Neural cell (in vitro differentiated cells): Measurements from ENCODE around the gene AGPAT4. TPM values are rescaled to one million over a fixed set of nuclear protein-coding genes. Genes with fewer than 3 reads are reported as not detected.

Source experiments
- H2AFZ ChIP-seq: fragments of 200-600, 300-800 bp; sonication (generic), shearing (Covaris generic); 2 replicates; pipeline ENCODE4 v1.6.0; 2014; ENCODE audit warnings: low read depth, mild to moderate bottlenecking, antibody characterized with exemption, low read length, moderate library complexity
- H3F3A ChIP-seq: fragments of 200-600 bp; shearing (Covaris generic); 2 replicates; pipeline ENCODE4 v1.6.1; 2016; ENCODE audit warnings: mild to moderate bottlenecking, moderate library complexity, mixed read lengths, antibody characterized with exemption, low read length; ENCODE audit not compliant: insufficient read depth, poor library complexity, severe bottlenecking
- H3K27ac ChIP-seq: fragments of 200-600, 300-800 bp; sonication (generic), shearing (Covaris generic); 2 replicates; pipeline ENCODE4 v1.5.1; 2014; ENCODE audit warnings: mild to moderate bottlenecking, low read length, moderate library complexity
- H3K27me3 ChIP-seq: fragments of 300-800, 200-600 bp; sonication (generic), shearing (Covaris generic); 2 replicates; pipeline ENCODE4 v1.6.0; 2014; ENCODE audit warnings: mild to moderate bottlenecking, low read depth, low read length, moderate library complexity; ENCODE audit not compliant: insufficient read depth
- H3K36me3 ChIP-seq: fragments of 300-800, 200-600 bp; sonication (generic), shearing (Covaris generic); 2 replicates; pipeline ENCODE4 v1.5.1; 2014; ENCODE audit warnings: mild to moderate bottlenecking, antibody characterized with exemption, low read length, moderate library complexity; ENCODE audit not compliant: insufficient read depth
- H3K4me2 ChIP-seq: fragments of 300-800, 200-600 bp; sonication (generic), shearing (Covaris generic); 2 replicates; pipeline ENCODE4 v1.6.0; 2014; ENCODE audit warnings: mild to moderate bottlenecking, low read length
- H3K4me3 ChIP-seq: fragments of 300-800, 200-600 bp; sonication (generic), shearing (Covaris generic); 2 replicates; pipeline ENCODE4 v1.5.1; 2014; ENCODE audit warnings: mild to moderate bottlenecking, low read length, moderate library complexity
- H3K79me2 ChIP-seq: fragments of 200-600 bp; shearing (Covaris generic); replicated peaks from 2 replicates; pipeline ENCODE4 v1.6.0; 2014; ENCODE audit warnings: mild to moderate bottlenecking, low read length, moderate library complexity; ENCODE audit not compliant: insufficient read depth
- H3K9ac ChIP-seq: fragments of 300-800, 200-600 bp; sonication (generic), shearing (Covaris generic); 2 replicates; pipeline ENCODE4 v1.6.1; 2016; ENCODE audit warnings: mild to moderate bottlenecking, low read length, mixed read lengths
- H3K9me2 ChIP-seq: fragments of 200-600 bp; shearing (Covaris generic); 2 replicates; pipeline ENCODE4 v1.6.1; 2016; ENCODE audit warnings: mild to moderate bottlenecking, low read length, mixed read lengths; ENCODE audit not compliant: insufficient read depth
- H3K9me3 ChIP-seq: fragments of 200-600, 300-800 bp; sonication (generic), shearing (Covaris generic); 2 replicates; pipeline ENCODE4 v1.6.1; 2016; ENCODE audit warnings: mild to moderate bottlenecking, mixed run types, low read length, moderate library complexity, mixed read lengths
- H4K20me1 ChIP-seq: fragments of 200-600 bp; shearing (Covaris generic); 2 replicates; pipeline ENCODE4 v1.6.1; 2016; ENCODE audit warnings: mild to moderate bottlenecking, mixed run types; ENCODE audit not compliant: insufficient read depth
- EP300 ChIP-seq: fragments of 450-650 bp; conservative IDR thresholded peaks from 2 replicates; pipeline ENCODE4 v1.6.1; 2014; ENCODE audit warnings: antibody characterized with exemption, mild to moderate bottlenecking, moderate library complexity; ENCODE audit not compliant: poor library complexity, severe bottlenecking
- EZH2 ChIP-seq: fragments of 200-600, 300-800 bp; shearing (Covaris generic), sonication (generic); IDR thresholded peaks from 2 replicates; pipeline ENCODE4 v1.6.1; 2014; ENCODE audit warnings: antibody characterized with exemption, low read length, borderline replicate concordance, mild to moderate bottlenecking; ENCODE audit not compliant: insufficient read depth, poor library complexity, severe bottlenecking
- MXI1 ChIP-seq: fragments of 450-650 bp; conservative IDR thresholded peaks from 2 replicates; pipeline ENCODE4 v1.6.1; 2014; ENCODE audit warnings: antibody characterized with exemption, mild to moderate bottlenecking; ENCODE audit not compliant: poor library complexity, severe bottlenecking
- POLR2AphosphoS5 ChIP-seq: IDR thresholded peaks from 2 replicates; pipeline ENCODE4 v1.6.1; 2012
- RAD21 ChIP-seq: fragments of 450-650 bp; conservative IDR thresholded peaks from 2 replicates; pipeline ENCODE4 v1.6.1; 2014; ENCODE audit warnings: antibody characterized with exemption, mild to moderate bottlenecking, moderate library complexity
- REST ChIP-seq: IDR thresholded peaks from 2 replicates; pipeline ENCODE4 v1.6.1; 2012; ENCODE audit warnings: borderline replicate concordance
- SMC3 ChIP-seq: fragments of 450-650 bp; conservative IDR thresholded peaks from 2 replicates; pipeline ENCODE4 v1.6.1; 2014; ENCODE audit warnings: antibody characterized with exemption, mild to moderate bottlenecking, moderate library complexity; ENCODE audit not compliant: poor library complexity
- TAF1 ChIP-seq: IDR thresholded peaks from 2 replicates; pipeline ENCODE4 v1.6.1; 2012; ENCODE audit warnings: low read depth
- polyA plus RNA-seq: library from polyadenylated mRNA; depleted of rRNA; stranded (reverse); fragments of >200 nt; gene quantifications from 2 replicates; pipeline ENCODE4 v1.2.3, GENCODE V29; 2014
- TF ChIP-seq, protein P1 (sequence below): fragments of 450-650 bp; IDR thresholded peaks from 2 replicates; pipeline ENCODE4 v1.5.1; 2014; ENCODE audit warnings: antibody characterized with exemption, mild to moderate bottlenecking, moderate library complexity; ENCODE audit not compliant: poor library complexity, severe bottlenecking

AGPAT4 gene
- polyA plus RNA-seq, 1 donor from 2014 or later = 42.6 TPM

- H3K36me3 ChIP-seq = peaks cover 4% of the 10 kb centered on the region
Measured at GRCh38 chr6:161242113-161242512, 31.7 kb downstream of the AGPAT4 start.

GRCh38 chr6:161239001-161239400 lies 34.9 kb downstream of the AGPAT4 start:
- Histone ChIP-seq H3K4me3 (no peak overlapping the region), H4K20me1 (no peaks in the 10 kb centered on the region), H3K27me3 (no peaks in the 10 kb centered on the region), H3K27ac (no peak overlapping the region), H3K36me3 (no peaks in the 10 kb centered on the region), H3K9me3 (no peaks in the 10 kb centered on the region), H3F3A (no peaks in the 10 kb centered on the region), H3K4me2 (no peak overlapping the region), H3K79me2 (peaks cover 75% of the 10 kb centered on the region), H2AFZ (no peak overlapping the region), H3K9ac (no peak overlapping the region), H3K9me2 (no peaks in the 10 kb centered on the region)
- TF ChIP-seq POLR2AphosphoS5 (no peak), EP300 (no peak), SMC3 (no peak), REST (no peak)

More at GRCh38 chr6:161242113-161242512, 31.7 kb downstream of the AGPAT4 start:
- H3K9me3 ChIP-seq = no peaks in the 10 kb centered on the region
- no peak overlapping the region for H3K4me3 ChIP-seq
- no peak overlapping the region for H3K9ac ChIP-seq
- no peaks in the 10 kb centered on the region for H3F3A ChIP-seq
- TF ChIP-seq, protein P1, sequence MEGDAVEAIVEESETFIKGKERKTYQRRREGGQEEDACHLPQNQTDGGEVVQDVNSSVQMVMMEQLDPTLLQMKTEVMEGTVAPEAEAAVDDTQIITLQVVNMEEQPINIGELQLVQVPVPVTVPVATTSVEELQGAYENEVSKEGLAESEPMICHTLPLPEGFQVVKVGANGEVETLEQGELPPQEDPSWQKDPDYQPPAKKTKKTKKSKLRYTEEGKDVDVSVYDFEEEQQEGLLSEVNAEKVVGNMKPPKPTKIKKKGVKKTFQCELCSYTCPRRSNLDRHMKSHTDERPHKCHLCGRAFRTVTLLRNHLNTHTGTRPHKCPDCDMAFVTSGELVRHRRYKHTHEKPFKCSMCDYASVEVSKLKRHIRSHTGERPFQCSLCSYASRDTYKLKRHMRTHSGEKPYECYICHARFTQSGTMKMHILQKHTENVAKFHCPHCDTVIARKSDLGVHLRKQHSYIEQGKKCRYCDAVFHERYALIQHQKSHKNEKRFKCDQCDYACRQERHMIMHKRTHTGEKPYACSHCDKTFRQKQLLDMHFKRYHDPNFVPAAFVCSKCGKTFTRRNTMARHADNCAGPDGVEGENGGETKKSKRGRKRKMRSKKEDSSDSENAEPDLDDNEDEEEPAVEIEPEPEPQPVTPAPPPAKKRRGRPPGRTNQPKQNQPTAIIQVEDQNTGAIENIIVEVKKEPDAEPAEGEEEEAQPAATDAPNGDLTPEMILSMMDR = no peak
- TF ChIP-seq POLR2AphosphoS5 (no peak), EP300 (no peak), REST (no peak), MXI1 (no peak), EZH2 (no peak), SMC3 (no peak), RAD21 (no peak), TAF1 (no peak)
- H3K27me3 ChIP-seq = no peaks in the 10 kb centered on the region
- H4K20me1 ChIP-seq = no peaks in the 10 kb centered on the region
- H3K79me2 ChIP-seq = peaks cover 87% of the 10 kb centered on the region
- H3K9me2 ChIP-seq = no peaks in the 10 kb centered on the region
- no peak overlapping the region for H2AFZ ChIP-seq
- H3K27ac ChIP-seq = no peak overlapping the region
- no peak overlapping the region for H3K4me2 ChIP-seq
